ENCODE data around the gene PTAR1. TPM values are rescaled to one million over a fixed set of nuclear protein-coding genes. Genes with fewer than 3 reads are reported as not detected.

PTAR1 gene
- total RNA-seq, 2 donors from 2014 or later: 45.3 to 64.4 TPM

DNA sequence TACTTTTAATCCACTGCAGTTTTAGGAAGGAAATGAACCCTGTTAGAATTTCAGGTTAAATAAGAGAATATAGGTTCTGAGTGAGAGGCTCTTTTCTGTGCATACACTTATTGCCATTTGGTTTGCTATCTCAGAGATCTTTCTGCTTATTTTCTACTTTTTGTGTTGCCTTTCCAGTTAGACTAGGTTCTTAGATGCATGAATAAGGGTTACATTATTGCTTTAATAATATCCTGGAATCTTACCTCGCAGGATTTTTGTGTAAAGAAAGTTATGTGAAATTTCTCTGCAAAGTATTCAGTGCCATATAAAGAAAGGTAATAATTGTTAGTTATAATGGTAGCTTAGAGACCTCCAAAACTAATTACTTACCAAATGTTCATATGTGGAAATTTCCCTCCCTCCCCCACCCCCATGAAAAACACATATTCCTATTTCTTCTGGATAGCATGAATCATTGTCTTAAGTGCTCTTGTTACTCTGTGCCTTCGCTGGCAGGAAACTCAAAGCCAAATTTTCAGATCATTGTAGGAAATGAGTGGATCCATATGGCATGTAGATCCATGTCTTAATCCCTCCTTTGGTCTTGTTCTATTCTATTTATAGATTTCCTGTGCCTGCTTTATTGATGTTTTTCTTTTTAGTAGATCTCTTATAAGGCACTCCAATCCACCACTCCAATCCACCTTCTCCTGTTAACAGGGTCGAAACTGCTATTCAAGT is 84.9 kb downstream of the PTAR1 start:
- TF ChIP-seq CTCF (IDR thresholded peaks at IDR 0.05): no peak
- Histone ChIP-seq H3K36me3 (no peaks in the 10 kb centered on the region), H3K9ac (ENCODE audit: low read depth in 2 of 2, low read length in 2 of 2) (no peak overlapping the region), H3K27me3 (no peaks in the 10 kb centered on the region), H3K9me3 (no peaks in the 10 kb centered on the region), H3K4me1 (no peaks in the 10 kb centered on the region), H3K27ac (no peak overlapping the region), H3K4me3 (no peak overlapping the region)
- DNase-seq: no peak
- intact Hi-C loops (cut with DNase I): loop anchor here (5.0 kb wide), 2 partner anchors 82 to 197 kb away; no protein-coding TSS in a partner anchor

GRCh38 chr9:69674112-69674685 is 85.6 kb downstream of the PTAR1 start:
- Histone ChIP-seq H3K27ac (no peak overlapping the region), H3K36me3 (no peaks in the 10 kb centered on the region), H3K9me3 (no peaks in the 10 kb centered on the region), H3K27me3 (no peaks in the 10 kb centered on the region), H3K4me3 (no peak overlapping the region), H3K4me1 (no peaks in the 10 kb centered on the region), H3K9ac (ENCODE audit: low read depth in 2 of 2, low read length in 2 of 2) (no peak overlapping the region)
- DNase-seq: no peak
- intact Hi-C loops (cut with DNase I): loop anchor here (5.0 kb wide), 2 partner anchors 83 to 198 kb away; no protein-coding TSS in a partner anchor
- TF ChIP-seq CTCF (IDR thresholded peaks at IDR 0.05): no peak

DNA sequence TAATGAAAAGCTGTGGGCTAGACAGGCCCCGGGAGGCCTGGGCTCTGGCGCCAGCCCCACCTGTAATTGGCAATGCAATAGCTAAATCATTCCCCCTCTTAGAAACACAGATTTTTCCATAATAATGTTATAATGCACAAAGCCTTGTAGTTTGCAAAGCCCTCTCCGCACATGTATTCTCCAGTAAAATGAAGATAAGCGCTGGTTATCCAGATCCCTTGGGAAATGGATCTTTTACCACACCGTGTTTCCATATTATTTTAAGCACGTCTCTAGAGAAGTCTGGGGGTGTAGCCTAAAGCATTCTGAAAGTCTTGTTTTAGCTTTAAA is 86.5 kb downstream of the PTAR1 start:
- intact Hi-C loops (cut with DNase I): loop anchor here (5.0 kb wide), 2 partner anchors 84 to 199 kb away; no protein-coding TSS in a partner anchor
- DNase-seq: no peak
- no peak for TF ChIP-seq CTCF (IDR thresholded peaks at IDR 0.05)
- H3K27me3 ChIP-seq: no peaks in the 10 kb centered on the region
- no peaks in the 10 kb centered on the region for H3K36me3 ChIP-seq
- peak overlapping the region; percentile 81 for H3K27ac ChIP-seq
- H3K4me1 ChIP-seq: no peaks in the 10 kb centered on the region
- H3K9ac ChIP-seq (ENCODE audit: low read depth in 2 of 2, low read length in 2 of 2): peak overlapping the region in 1 of 2 donors; percentile 79
- H3K9me3 ChIP-seq: no peaks in the 10 kb centered on the region
- H3K4me3 ChIP-seq: peak overlapping the region; percentile 77

DNA sequence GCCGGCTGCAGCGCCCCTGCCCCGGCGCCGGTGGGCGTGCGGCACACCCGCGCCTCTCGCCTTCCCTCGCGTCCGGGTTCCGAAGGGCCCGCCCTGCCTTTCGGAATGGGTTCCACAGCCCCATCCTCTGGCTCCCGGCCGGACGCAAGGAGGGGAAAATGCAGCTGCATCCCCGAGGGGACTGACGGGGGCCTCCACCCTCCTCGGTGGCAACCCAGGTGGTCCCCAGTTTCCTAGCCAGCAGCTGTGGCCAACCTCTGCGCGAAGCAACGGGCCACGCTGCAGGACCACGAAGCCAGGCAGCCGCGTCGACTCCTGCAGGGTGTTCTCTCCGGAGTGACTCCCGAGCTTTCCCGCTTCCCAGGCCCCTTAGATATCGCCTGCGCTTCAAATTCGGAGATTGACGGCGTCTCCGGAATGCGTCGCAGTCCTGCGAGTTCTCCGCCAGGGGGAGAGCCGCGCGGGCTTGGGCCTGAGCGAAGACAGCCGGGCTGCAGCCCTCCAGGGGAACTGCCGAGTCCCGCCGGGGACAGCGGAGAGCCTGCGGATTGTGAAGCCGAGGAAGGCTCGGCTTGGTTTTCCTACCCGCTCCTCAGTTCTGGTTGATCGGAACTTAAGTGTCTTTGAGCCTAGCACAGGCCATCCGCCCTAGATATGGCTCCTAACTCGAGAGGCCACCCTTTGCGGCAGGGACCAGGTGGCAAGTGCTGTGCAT is 87.1 kb downstream of the PTAR1 start:
- intact Hi-C loops (cut with DNase I): loop anchor here (5.0 kb wide), 2 partner anchors 85 to 200 kb away; no protein-coding TSS in a partner anchor
- peak overlapping the region; percentile 72 to 79 for H3K9ac ChIP-seq (ENCODE audit: low read depth in 2 of 2, low read length in 2 of 2)

More for the DNA sequence above, 87.1 kb downstream of the PTAR1 start:
- peak overlapping the region; percentile 77 for H3K4me3 ChIP-seq
- H3K27me3 ChIP-seq: no peaks in the 10 kb centered on the region
- H3K27ac ChIP-seq: peak overlapping the region; percentile 81
- H3K36me3 ChIP-seq: no peaks in the 10 kb centered on the region
- DNase-seq: peak; percentile 83
- H3K9me3 ChIP-seq: no peaks in the 10 kb centered on the region
- no peaks in the 10 kb centered on the region for H3K4me1 ChIP-seq
- TF ChIP-seq CTCF (IDR thresholded peaks at IDR 0.05): peak; percentile 74
